NCI-H510A treated with DMSO at 0.1 percent for 48 hours (cell line): ENCODE measurements around the gene MAP1LC3B.

ENCODE experiments used
- DNase-seq: peaks from one replicate; lab custom pipeline; 2025; lab: John Stamatoyannopoulos, UW

The MAP1LC3B gene

DNA sequence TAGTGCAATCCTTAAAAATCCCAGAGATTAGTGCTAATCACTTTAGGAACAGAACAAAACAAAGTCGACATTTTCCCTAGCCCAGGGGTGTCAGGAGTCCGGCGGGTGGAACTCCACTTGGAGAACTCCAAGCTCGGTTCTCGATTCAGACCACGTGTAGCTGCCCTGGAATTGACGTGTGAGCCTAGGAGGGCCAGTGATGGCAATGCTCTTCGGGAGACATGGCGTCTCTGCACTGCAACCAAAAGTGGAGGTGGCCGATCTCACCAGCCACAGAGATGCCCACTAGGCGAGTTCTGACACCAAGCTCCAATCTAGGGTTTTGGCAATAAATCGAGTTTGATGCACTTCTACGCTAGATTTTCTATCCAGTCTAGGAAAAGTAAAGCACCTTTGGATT lies 17.6 kb downstream of the MAP1LC3B start:
- no peak for DNase-seq

GRCh38 chr16:87410530-87410929 lies 18.4 kb downstream of the MAP1LC3B start:
- no peak for DNase-seq

GRCh38 chr16:87410968-87411367 lies 18.8 kb downstream of the MAP1LC3B start:
- no peak for DNase-seq

- no peak for DNase-seq
Observed at GRCh38 chr16:87411375-87412271, 19.5 kb downstream of the MAP1LC3B start.

DNA sequence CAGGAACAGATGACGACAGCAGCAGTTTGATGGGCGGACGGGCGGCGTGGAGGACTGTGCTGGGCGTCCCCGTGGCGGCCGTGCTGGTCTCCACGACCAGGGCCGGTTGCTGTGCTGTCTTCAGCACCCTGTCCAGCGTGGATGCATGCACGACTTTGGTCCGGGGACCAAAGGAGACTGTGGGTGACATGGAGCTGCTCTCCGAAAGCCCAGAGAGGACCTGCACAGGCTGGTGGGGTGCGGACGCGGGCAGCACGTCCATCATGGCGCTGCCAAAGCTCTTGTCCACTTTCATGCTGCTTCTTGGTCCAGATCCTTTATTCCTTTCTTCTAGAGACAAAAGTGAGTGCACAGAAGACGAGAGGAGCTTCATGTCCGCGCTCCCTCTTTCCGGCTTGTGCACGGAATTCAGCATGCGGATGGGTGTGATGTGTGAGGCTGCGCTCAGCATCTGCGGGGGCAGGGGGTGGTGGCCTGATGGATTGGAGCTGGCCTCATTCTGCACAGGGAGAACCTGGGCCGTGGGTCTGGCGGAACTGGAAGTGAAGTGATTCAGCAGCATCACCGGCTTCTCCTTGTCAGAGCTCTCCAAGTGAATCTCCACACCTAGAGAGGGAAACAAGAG lies 20.3 kb downstream of the MAP1LC3B start:
- DNase-seq, result no peak

- no peak for DNase-seq
Observed at GRCh38 chr16:87412996-87413421, 20.9 kb downstream of the MAP1LC3B start.

- no peak for DNase-seq
Observed at GRCh38 chr16:87414251-87414680, 22.1 kb downstream of the MAP1LC3B start.

- no peak for DNase-seq
Observed at GRCh38 chr16:87415441-87415840, 23.3 kb downstream of the MAP1LC3B start.

DNA sequence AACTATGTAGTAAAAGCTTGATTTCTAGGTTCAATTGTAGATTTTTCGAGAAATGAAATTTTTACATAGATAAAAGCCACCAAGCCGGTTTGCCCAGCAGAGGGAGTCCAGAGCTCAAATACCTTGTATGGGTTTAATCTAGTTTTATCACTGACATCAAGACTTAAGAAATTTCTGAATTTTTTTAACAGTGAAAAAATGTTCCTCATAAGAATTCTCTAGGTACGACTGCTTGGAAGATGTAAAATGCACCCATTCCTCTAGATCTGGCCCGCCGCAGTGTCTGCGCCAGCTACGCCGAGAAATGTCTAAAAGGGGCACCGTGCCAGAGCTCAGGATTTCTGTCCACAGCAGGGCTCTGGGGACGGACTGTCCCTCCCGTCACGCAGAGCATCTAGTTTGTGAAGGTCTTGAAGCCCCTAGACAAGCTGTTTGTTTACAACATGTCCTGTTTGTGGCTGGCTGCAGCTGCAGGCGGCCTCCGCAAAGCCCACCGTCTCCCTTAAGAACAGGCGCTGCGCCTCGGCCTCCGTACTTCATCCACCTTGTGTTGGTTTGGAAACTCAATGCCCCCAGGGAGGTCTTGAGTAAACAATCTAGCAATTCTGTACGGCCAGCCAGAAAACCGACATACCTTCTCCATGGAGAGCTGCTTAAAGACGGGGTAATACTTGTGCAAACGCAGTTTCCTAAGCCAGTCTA lies 24.8 kb downstream of the MAP1LC3B start:
- DNase-seq, result no peak

GRCh38 chr16:87417528-87417910 lies 25.4 kb downstream of the MAP1LC3B start:
- no peak for DNase-seq

GRCh38 chr16:87418216-87418615 lies 26.1 kb downstream of the MAP1LC3B start:
- DNase-seq, result no peak

DNA sequence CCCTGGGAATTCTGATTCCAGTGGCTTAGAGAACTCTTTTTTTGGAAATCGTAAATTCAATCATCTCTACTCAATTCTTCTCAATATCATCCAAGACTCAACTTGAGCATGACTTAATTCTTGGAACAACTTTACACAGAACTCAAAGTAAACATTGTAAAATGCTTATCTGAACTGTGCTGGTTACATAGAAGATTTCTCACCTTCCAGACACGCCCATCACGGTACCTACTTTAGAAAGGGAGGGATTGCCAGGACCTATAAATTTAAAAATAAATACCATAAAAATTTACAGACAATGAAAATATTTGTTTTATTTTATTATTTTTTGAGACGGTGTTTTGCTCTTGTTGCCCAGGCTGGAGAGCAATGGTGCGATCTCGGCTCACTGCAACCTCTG lies 26.5 kb downstream of the MAP1LC3B start:
- no peak for DNase-seq

- DNase-seq, result no peak
Observed at GRCh38 chr16:87420026-87421002, 28.2 kb downstream of the MAP1LC3B start.

DNA sequence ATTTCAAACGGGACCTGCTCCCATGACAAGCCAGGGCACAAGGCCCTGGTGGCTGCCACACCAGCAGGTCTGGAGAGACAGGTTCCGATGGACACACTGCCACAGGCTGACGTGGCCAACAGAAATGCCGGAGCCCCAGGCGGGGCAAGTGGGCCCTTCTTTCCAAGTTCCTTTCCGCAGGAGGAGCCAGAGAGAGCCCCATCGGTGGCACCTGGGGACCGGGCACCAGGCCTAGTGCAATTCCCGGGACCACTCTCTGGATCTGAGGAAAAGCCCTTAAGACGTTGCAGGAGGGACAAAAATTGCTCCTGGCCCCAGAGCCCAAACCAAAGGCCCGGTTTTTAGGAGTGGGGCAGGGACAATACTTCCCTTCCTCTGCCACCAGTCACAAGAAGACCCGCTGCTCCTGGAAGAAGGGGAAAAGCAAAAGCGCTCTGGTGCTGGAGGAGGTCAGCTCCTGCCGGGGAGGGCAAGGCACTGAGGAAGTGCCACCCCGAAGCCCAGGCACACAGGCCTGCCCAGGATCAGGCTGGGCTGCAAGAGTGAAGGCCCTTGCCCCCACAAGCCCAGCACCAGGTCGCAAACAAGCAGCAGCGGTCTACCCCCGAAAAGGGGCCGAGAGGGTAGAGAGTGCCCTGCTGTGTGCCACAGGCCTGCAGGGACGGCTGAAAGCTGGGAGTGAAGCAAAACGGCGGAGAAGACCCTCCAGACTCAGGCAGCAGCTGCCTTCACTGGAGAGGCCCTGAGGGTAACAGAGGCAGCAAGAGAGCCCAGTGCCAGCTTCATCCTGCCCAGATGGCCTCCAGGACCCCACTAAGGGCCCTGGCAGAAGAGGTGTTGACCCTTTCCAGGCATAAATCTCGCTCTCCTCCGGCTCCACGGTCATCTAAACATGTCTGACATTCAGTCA lies 29.1 kb downstream of the MAP1LC3B start:
- no peak for DNase-seq

DNA sequence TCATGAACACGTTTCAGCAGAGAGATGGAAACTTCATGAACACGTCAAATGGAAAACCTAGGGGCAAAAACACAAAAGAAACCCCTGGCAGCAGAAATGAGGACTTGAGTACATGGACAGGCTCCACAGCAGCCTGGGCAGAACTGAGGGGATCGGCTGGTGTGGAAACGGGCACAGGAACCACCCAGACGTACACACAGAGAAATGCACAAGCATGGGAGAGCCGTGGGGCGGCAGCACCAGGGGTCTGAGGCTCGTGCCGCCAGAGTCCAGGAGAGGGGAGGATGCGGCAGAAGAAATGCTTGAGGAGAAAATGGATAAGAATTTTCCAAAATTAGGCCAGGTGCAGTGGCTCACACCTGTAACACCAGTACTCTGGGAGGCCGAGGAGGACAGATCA lies 30.0 kb downstream of the MAP1LC3B start:
- no peak for DNase-seq

DNA sequence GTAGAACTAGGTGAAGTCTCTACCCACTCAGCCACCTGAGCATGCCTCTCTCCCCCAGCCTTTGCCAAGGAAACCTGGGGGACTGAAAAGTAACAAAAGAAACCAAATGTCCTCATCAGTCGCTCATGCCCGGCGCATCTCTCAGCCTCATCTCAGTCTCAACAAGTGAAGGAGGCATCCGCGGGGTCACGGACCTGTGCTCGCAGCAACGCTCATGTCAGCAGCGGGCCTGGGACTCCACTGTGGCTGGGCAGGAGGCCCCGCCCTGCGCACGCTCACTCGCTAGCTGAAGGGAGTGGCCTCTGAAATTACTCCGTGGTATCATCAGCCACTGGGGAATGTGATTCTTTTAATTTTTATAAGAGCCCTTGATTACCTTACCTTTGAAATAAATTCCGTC lies 31.3 kb downstream of the MAP1LC3B start:
- DNase-seq, result no peak

GRCh38 chr16:87424266-87424665 lies 32.1 kb downstream of the MAP1LC3B start:
- DNase-seq, result no peak

DNA sequence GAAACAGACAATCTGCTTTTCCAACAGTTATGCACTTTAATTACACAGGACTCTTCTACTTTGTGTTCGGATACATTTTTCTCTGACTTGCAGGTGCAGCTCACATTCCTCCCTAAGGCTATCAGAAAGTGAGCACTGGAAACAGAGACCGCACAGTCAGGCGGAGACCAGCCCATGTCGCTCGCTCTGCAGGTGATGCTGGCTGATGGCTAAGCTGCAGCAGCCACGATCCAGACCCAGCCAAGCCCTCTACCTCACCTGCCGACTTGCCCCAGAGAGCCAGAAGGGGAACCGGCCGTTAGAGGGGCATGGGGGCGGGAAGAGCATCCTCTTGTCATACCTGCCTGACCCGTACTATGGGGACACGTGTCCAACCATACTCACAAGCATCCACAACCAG lies 33.8 kb downstream of the MAP1LC3B start:
- no peak for DNase-seq

DNA sequence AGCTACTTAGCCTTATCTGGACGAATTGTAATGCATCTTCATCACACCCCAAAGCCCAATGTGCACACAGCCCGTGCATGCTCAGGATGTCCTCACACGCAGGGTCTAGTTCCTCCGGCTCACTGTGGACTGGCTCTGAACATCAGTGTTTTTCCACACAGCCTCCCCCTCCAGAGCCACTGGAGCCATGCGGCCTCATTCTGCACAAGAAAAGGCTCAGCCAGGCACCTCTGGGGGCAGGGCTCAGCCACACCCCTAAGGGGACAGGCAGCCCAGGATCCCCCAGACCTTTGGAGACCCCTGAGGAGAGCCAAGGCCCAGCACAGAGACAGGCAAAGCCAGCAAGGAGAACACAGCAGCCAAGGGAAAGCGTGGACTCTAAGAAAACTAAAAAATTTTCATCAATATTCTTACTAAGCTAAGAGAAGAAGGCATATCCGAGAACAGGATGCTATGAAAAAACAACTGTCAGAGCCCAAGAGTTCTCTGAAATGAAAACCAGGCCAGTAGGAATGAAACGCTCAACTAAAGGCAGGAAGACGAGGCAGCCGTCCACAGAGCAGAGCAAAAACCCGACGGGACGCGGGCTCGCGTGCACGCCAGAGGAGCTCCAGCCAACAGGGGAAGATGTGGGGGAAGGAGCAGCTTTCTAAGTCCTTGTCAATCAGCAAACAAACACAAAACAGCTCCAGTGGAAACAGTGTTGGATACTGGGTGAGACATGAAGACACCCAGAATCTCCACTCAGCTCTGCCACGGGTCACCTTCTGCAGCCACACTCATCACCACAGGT lies 34.5 kb downstream of the MAP1LC3B start:
- no peak for DNase-seq

DNA sequence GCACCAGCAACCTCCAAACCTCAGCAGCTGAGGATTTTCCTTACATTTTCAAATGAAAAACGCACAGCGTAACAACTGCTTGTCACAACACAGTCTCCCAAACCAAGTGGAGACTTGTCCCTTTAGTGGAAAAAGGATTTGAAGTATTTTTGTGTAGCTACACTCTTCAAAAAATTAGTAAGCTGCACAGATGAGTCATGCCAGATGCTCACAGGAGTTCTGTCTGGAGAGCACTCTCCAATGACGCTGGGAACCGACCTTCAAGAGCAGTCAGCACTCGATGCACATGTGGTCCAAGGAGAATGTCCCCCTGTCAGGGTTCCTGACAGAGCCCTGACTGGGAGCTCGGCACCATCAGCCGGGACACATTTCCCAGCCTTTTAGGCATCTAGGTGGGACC lies 39.8 kb downstream of the MAP1LC3B start:
- DNase-seq, result no peak
